ENCODE results near the gene FHAD1.
"Not testable (repeated sequence)": the region's sequence is repeated elsewhere in the genome, so short reads cannot be mapped to it uniquely, and the experiment has no call there.

FHAD1 gene

DNA sequence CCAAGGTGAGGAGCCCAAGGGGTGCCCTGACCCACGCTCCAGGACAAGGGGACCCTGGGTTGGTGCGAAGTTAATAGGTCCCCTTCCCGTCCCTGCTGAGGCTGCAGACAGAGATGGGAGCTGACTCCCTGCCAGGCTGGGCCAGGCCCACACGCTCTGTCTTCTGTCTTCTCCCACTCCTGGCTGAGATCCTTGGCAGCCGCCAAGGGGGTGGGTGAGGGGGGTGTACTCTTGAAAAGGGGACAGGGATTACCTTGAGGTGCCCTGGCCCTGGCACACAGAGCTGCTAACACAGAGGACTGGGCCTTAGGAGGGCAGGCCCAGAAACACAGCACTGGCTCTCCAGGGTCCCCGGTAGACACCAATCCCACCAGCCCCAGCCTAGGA, 180.2 kb downstream of the FHAD1 start:
- Mint-ChIP-seq H3K4me1 (peaks cover 5% of the 10 kb centered on the region), H3K27me3 (no peaks in the 10 kb centered on the region), H3K27ac (peak overlapping the region; percentile 71), H3K4me3 (no peak overlapping the region), H3K36me3 (peaks cover 4% of the 10 kb centered on the region), H3K9me3 (no peaks in the 10 kb centered on the region)
- DNase-seq (ENCODE audit: low spot score in 2 of 2) (no peak), ATAC-seq (ENCODE audit: low read depth) (no peak)

DNA sequence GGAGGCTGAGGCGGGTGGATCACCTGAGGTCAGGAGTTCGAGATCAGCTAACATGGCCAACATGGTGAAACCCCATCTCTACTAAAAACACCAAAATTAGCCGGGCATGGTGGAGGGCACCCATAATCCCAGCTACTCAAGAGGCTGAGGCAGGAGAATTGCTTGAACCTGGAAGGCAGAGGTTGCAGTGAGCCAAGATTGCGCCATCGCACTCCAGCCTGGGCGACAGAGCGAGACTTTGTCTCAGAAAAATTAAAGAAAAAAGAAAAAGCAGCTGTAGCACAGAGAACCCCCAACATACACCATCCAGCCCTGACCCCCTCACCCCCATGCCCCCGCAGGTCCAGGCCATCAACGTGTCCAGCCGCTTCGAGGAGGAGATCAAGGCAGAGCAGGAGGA, 181.2 kb downstream of the FHAD1 start:
- H3K9me3 Mint-ChIP-seq; H3K4me3 Mint-ChIP-seq; H3K27me3 Mint-ChIP-seq; ATAC-seq (ENCODE audit: low read depth); H3K4me1 Mint-ChIP-seq; DNase-seq (ENCODE audit: low spot score in 2 of 2); H3K36me3 Mint-ChIP-seq: not testable (repeated sequence)
- peak overlapping the region; percentile 70 for H3K27ac Mint-ChIP-seq

- Mint-ChIP-seq H3K4me3 (no peak overlapping the region), H3K27me3 (no peaks in the 10 kb centered on the region), H3K9me3 (no peaks in the 10 kb centered on the region), H3K27ac (peak overlapping the region; percentile 70), H3K36me3 (peaks cover 4% of the 10 kb centered on the region), H3K4me1 (peaks cover 3% of the 10 kb centered on the region)
- DNase-seq (ENCODE audit: low spot score in 2 of 2) (no peak), ATAC-seq (ENCODE audit: low read depth) (peak; percentile 14)
Measured at GRCh38 chr1:15428815-15429435, 181.9 kb downstream of the FHAD1 start.

GRCh38 chr1:15429701-15430149, 182.7 kb downstream of the FHAD1 start:
- Mint-ChIP-seq H3K9me3 (no peaks in the 10 kb centered on the region), H3K27ac (peak overlapping the region; percentile 70), H3K27me3 (no peaks in the 10 kb centered on the region), H3K36me3 (peaks cover 2% of the 10 kb centered on the region), H3K4me1 (no peaks in the 10 kb centered on the region), H3K4me3 (no peak overlapping the region)
- no peak for DNase-seq (ENCODE audit: low spot score in 2 of 2)
- ATAC-seq (ENCODE audit: low read depth): no peak

DNA sequence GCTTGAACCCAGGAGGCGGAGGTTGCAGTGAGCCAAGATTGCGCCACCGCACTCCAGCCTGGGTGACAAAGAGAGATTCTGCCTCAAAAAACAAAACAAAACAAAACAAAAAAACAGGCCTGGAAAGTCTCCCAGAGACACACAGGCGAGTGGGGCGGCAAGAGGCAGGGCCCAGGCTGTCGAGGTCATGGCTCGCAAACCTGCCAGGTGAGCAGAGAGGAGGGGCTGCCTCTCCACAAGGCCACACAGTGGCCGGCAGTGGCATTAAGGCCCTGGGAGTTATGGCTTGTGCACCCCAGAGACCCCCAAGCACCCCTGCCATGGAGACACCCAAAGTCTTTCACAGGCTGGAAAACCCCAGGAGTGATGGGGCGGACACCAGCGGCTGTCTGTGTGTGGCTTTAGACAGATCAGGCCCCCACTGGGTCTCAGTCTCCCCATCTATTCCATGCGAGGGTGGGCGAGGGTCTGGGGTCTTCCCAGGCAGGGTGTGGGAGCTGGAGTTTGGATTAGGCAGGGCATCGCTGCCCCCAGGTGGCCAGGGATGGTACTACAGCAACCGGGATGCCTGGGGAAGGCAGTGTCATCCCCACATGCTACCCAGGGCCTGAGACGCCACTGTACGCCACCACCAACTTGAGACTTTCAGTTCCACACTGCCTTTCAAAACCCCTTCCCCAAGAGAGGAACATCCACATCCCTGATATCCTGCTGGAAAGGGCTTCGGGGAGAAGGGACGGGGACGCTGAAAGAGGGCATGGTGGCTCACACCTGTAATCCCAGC, 184.0 kb downstream of the FHAD1 start:
- Mint-ChIP-seq H3K4me3 (no peak overlapping the region), H3K9me3 (no peaks in the 10 kb centered on the region), H3K4me1 (no peaks in the 10 kb centered on the region), H3K36me3 (peaks cover 2% of the 10 kb centered on the region), H3K27me3 (no peaks in the 10 kb centered on the region), H3K27ac (peak overlapping the region; percentile 70)
- ATAC-seq (ENCODE audit: low read depth) (peak; percentile 61), DNase-seq (ENCODE audit: low spot score in 2 of 2) (peak; percentile 82 to 95)

- DNase-seq (ENCODE audit: low spot score in 2 of 2): no peak
- no peaks in the 10 kb centered on the region for H3K4me1 Mint-ChIP-seq
- peak overlapping the region; percentile 20 for H3K27ac Mint-ChIP-seq
Measured at GRCh38 chr1:15431571-15431948, 184.5 kb downstream of the FHAD1 start.

GRCh38 chr1:15432324-15432723, 185.3 kb downstream of the FHAD1 start:
- Mint-ChIP-seq H3K27me3 (no peaks in the 10 kb centered on the region), H3K4me3 (no peak overlapping the region), H3K27ac (peak overlapping the region; percentile 85), H3K36me3 (peaks cover 2% of the 10 kb centered on the region), H3K4me1 (no peaks in the 10 kb centered on the region), H3K9me3 (no peaks in the 10 kb centered on the region)
- DNase-seq (ENCODE audit: low spot score in 2 of 2): no peak
- ATAC-seq (ENCODE audit: low read depth): no peak

More at GRCh38 chr1:15431571-15431948, 184.5 kb downstream of the FHAD1 start:
- Mint-ChIP-seq H3K4me3 (no peak overlapping the region), H3K27me3 (no peaks in the 10 kb centered on the region), H3K9me3 (no peaks in the 10 kb centered on the region), H3K36me3 (peaks cover 2% of the 10 kb centered on the region)
- no peak for ATAC-seq (ENCODE audit: low read depth)

- ATAC-seq (ENCODE audit: low read depth) (no peak), DNase-seq (ENCODE audit: low spot score in 2 of 2) (no peak)
- Mint-ChIP-seq H3K4me1 (no peaks in the 10 kb centered on the region), H3K36me3 (no peaks in the 10 kb centered on the region), H3K4me3 (no peak overlapping the region), H3K9me3 (no peaks in the 10 kb centered on the region), H3K27me3 (no peaks in the 10 kb centered on the region), H3K27ac (no peak overlapping the region)
Measured at GRCh38 chr1:15433471-15433870, 186.4 kb downstream of the FHAD1 start.

DNA sequence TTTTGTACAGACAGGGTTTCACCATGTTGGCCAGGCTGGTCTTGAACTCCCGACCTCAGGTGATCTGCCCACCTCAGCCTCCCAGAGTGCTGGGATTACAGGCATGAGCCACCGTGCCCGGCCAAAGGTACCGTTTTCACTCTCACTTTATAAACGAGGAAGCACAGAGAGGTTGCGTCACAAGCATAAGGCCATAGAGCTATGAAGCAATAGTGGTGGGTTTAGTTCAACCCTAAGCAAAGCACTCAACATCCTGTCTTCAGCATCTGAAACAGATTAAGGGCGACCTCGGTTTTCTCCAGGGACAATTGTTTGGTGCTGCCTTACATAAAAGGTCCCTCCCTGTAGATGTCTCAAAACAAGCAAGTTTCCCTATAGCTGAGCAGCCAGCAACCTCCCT, 187.7 kb downstream of the FHAD1 start:
- not testable (repeated sequence) for DNase-seq (ENCODE audit: low spot score in 2 of 2); H3K4me1 Mint-ChIP-seq; H3K4me3 Mint-ChIP-seq; H3K36me3 Mint-ChIP-seq; H3K27me3 Mint-ChIP-seq; H3K9me3 Mint-ChIP-seq; H3K27ac Mint-ChIP-seq; ATAC-seq (ENCODE audit: low read depth)

GRCh38 chr1:15435239-15436077, 188.4 kb downstream of the FHAD1 start:
- Mint-ChIP-seq H3K36me3 (no peaks in the 10 kb centered on the region), H3K4me1 (no peaks in the 10 kb centered on the region), H3K27me3 (no peaks in the 10 kb centered on the region), H3K27ac (no peak overlapping the region), H3K4me3 (no peak overlapping the region), H3K9me3 (no peaks in the 10 kb centered on the region)
- ATAC-seq (ENCODE audit: low read depth): no peak
- no peak for DNase-seq (ENCODE audit: low spot score in 2 of 2)

GRCh38 chr1:15436881-15437442, 189.9 kb downstream of the FHAD1 start:
- Mint-ChIP-seq H3K9me3 (no peaks in the 10 kb centered on the region), H3K36me3 (no peaks in the 10 kb centered on the region), H3K27me3 (peaks cover 3% of the 10 kb centered on the region), H3K27ac (no peak overlapping the region), H3K4me3 (no peak overlapping the region), H3K4me1 (no peaks in the 10 kb centered on the region)
- ATAC-seq (ENCODE audit: low read depth) (no peak), DNase-seq (ENCODE audit: low spot score in 2 of 2) (no peak)

- no peaks in the 10 kb centered on the region for H3K9me3 Mint-ChIP-seq
- H3K4me3 Mint-ChIP-seq: no peak overlapping the region
- H3K4me1 Mint-ChIP-seq: no peaks in the 10 kb centered on the region
- DNase-seq (ENCODE audit: low spot score in 2 of 2): no peak
- no peak overlapping the region for H3K27ac Mint-ChIP-seq
- no peaks in the 10 kb centered on the region for H3K36me3 Mint-ChIP-seq
- peaks cover 4% of the 10 kb centered on the region for H3K27me3 Mint-ChIP-seq
- ATAC-seq (ENCODE audit: low read depth): no peak
Measured at GRCh38 chr1:15439325-15439724, 192.3 kb downstream of the FHAD1 start.

DNA sequence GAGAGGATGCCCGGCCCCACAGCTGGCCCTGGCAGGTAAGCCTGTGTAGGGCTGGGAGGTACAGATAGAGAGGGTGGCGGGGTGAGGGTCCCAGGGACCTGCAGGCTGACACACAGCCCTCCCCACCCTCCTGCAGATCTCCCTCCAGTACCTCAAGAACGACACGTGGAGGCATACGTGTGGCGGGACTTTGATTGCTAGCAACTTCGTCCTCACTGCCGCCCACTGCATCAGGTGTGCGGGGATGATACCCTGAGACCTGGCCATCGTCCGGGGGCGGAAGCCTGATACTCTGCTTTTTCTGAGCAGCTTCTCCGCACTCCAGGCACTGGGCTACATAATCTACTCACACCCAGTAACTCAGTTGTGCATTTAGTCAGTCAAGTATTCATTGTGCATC, 193.3 kb downstream of the FHAD1 start:
- DNase-seq (ENCODE audit: low spot score in 2 of 2) (no peak), ATAC-seq (ENCODE audit: low read depth) (no peak)
- H3K9me3 Mint-ChIP-seq: no peaks in the 10 kb centered on the region
- peaks cover 6% of the 10 kb centered on the region for H3K27me3 Mint-ChIP-seq
- H3K4me3 Mint-ChIP-seq: no peak overlapping the region
- no peaks in the 10 kb centered on the region for H3K4me1 Mint-ChIP-seq
- no peaks in the 10 kb centered on the region for H3K36me3 Mint-ChIP-seq
- H3K27ac Mint-ChIP-seq: no peak overlapping the region

- no peak overlapping the region for H3K4me3 Mint-ChIP-seq
- no peak for DNase-seq (ENCODE audit: low spot score in 2 of 2)
- no peaks in the 10 kb centered on the region for H3K4me1 Mint-ChIP-seq
- peaks cover 11% of the 10 kb centered on the region for H3K27me3 Mint-ChIP-seq
- H3K9me3 Mint-ChIP-seq: no peaks in the 10 kb centered on the region
- no peak overlapping the region for H3K27ac Mint-ChIP-seq
- ATAC-seq (ENCODE audit: low read depth): no peak
- no peaks in the 10 kb centered on the region for H3K36me3 Mint-ChIP-seq
Measured at GRCh38 chr1:15441247-15441646, 194.2 kb downstream of the FHAD1 start.

All from memory B cell (primary cell).